Fibroblast of gingiva (primary cell): ENCODE results near the gene PRR12.

Experiments
- DNase-seq: peaks from one replicate; pipeline ENCODE4 v3.0.0-alpha.2; 2011; ENCODE audit warnings: low read depth

PRR12 gene

DNA sequence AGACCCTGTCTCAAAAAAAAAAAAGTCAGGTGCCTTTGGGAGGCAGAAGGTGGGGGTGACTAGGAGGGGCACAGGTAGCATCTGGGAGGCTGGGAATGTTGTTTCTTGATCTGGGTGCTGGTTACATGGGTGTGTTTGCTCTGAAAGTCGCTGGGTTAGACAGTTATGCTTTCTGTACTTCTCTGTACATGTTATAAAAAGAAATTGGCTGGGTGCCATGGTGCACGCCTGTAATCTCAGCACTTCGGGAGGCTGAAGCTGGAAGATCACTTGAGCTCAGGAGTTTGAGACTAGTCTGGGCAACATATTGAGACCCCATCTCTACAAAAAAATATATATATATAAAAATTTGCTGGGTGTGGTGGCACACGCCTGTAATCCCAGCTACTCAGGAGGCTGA, 25.7 kb upstream of the PRR12 start:
- DNase-seq = no peak

DNA sequence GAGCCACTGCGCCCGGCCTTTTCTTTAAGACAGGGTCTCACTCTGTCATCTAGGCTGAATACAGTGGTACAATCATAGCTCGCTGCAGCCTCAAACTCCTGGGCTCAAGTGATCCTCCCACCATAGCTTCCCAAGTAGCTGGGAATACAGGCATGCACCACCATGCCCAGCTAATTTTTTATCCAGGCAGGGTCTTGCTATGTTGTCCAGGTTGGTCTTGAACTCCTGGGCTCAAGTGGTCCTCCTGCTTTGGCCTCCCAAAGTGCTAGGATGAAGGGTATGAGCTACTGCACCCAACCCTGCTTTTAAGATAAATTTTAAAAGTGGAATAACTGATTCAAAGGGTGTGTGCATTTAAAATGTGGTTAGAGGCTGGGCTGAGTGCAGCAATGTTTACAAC, 24.7 kb upstream of the PRR12 start:
- no peak for DNase-seq

DNA sequence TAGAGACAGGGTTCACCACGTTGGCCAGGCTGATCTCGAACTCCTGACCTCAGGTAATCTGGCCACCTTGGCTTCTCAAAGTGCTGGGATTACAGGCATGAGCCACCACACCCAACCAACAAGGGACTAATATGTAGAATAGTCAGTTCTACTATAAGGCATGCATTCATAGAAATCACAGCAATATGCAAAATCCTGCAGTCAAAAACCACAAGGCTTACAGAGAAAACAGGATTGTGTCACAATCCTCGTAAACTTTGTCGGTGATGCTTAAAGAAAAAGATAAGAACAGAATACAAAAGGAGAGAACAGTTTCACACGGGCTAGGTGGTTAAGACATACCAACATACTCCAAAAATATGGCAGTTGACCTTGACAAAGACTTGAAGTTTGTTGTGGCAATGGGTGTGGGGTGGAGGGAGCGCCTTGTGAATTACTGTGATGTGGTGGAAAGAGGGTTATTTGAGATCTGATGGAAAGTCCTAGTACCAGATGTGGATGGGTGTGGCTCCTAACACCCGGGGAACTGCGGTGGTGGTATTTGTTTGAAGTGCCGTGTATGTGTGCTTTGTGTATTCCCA, 23.0 kb upstream of the PRR12 start:
- DNase-seq = peak; percentile 61

GRCh38 chr19:49570138-49570856, 20.7 kb upstream of the PRR12 start:
- peak; percentile 69 for DNase-seq

DNA sequence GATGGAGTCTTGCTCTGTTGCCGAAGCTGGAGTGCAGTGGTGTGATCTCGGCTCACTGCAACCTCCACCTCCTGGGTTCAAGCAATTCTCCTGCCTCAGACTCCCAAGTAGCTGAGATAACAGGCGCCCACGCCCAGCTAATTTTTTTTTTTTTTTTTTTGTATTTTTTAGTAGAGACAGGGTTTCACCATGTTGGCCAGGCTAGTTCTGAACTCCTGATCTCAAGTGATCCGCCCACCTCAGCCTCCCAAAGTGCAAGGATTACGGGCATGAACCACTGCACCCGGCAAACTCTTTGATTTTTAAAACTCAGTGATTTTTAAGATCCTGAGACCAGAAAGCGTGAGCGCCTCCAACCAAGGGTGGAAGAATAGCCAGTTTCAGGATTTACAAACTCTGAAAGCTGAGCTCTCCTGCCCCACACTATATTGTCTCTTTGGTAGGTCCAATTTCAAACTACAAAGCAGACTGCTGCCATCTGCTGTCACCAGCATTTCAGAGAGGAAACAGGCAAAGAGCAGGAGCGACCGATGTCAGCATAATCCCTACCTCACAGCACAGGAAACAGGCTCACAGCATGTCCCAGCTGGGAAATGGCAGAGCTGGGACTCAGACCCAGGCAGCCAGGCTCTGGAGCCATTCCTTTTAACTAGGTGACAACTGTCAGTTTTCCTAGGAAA, 19.8 kb upstream of the PRR12 start:
- peak; percentile 24 for DNase-seq

DNA sequence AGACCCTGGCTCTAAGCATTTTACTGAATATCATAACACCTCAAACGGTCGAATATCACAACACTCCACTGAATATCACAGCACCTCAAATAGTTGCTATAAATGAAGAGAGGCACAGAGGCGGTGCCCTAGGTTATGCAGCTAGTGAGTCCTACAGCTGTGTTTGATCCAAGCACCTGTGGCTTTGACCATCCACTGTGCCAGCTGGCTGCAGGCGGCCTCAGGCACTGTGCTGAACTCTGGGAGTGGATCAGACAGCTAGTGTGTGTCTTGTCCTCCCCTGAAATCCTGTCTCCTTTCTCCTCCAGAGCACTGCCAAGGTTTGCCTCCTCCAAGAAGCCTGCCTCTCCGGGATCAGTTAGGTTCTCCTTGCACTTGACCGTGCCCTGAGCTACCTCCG, 18.0 kb upstream of the PRR12 start:
- no peak for DNase-seq

DNA sequence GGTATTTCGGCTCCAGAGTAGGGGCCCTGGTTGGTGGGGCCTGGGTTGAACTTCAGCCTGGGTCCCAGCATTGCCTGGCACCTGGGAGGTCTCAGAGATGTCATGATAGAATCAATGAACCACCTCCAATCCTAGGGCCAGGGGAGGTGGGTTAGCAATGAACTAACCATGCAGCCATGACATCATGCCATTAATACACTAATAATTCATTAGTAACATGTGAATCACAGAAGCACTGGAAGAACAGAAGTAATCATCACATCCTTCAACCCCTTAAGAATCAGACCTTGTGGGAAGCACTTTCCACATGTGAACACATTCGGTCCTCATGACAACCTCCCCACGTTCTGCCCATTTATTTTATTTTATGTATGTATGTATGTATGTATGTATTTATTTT, 17.6 kb upstream of the PRR12 start:
- DNase-seq = no peak

GRCh38 chr19:49574206-49574755, 16.7 kb upstream of the PRR12 start:
- DNase-seq = no peak

GRCh38 chr19:49579193-49579592, 11.8 kb upstream of the PRR12 start:
- no peak for DNase-seq

- no peak for DNase-seq
Observed at GRCh38 chr19:49579947-49580263, 11.1 kb upstream of the PRR12 start.

- peak; percentile 96 for DNase-seq
Observed at GRCh38 chr19:49580264-49581006, 10.5 kb upstream of the PRR12 start, which contains the start of gene NOSIP. TSS of gene NOSIP (minus strand) at chr19:49580556. CDS start at chr19:49560691, 19,865 bp downstream.

DNA sequence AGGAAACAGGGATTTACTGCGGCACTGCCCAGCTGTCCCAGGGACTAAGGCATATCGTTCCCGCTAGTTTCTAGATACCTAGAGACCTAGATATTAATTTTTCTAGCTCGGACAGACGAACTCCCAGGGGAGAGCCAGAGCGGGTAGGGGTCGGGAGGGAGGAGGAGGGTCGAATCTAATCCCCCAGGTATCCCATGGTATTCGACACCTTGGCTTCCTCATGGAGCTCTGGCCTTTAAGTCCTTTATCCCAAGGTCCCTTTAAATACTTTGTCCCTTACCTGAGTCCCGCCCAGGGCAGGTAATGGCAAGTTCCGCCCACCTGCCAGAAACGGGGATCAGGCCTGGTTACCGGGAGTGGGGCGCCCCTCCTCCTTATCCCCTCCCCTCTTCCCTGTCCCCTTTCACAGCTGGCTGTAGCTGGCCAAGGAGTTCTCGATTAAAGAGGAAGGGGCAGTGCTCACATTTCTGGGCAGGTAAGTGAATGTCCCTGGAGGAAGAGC, 9.9 kb upstream of the PRR12 start, which contains the start of gene PRRG2:
PRRG2 (plus strand) TSS at position 310 of the 502 bp plus-strand sequence. CDS start 1,904 bp downstream, outside the sequence.
- DNase-seq = no peak

GRCh38 chr19:49583239-49583638, 7.7 kb upstream of the PRR12 start:
- no peak for DNase-seq

DNA sequence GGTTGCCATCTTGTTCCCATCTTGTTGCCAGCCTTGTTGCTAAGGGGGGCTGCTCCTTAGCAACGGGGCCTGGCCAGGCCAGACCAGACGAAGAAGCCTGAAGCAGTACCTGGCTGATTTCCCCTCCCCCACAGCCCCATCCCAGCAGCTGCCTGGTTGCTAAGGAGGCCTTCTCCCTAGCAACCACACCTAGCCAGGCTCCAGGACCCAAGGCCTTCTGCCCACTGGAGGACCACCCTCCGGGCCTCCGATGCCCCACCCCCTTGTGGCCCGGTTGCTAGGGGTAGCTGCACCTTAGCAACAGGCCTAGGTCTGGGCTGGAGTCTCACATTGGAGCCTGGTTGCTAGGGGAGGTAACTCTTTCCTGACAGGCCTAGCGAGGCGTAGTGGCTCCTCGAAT, 6.0 kb upstream of the PRR12 start:
- DNase-seq = no peak

GRCh38 chr19:49587227-49587626, 3.8 kb upstream of the PRR12 start:
- DNase-seq = no peak

GRCh38 chr19:49588365-49589122, 2.4 kb upstream of the PRR12 start:
- DNase-seq = no peak

DNA sequence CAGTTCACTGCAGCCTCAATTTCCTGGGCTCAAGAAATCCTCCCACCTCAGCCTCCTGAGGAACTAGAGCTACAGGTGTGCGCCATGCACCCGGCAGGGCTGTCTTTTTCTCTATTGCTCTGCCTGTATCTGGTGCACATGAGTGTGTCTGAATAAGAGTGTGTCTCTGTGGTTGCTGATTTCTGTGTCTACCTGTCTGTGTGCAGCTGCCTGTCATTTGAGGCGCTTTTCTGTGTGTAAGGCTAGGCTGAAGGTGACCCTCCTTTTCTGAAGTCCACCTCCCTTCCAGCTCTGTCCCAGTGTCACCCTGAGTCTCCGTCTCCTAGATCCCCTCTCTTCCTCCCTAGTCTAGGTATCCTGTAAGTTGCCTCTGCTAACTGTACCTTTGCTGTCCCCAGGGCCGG, 1.5 kb upstream of the PRR12 start:
- DNase-seq = no peak

DNA sequence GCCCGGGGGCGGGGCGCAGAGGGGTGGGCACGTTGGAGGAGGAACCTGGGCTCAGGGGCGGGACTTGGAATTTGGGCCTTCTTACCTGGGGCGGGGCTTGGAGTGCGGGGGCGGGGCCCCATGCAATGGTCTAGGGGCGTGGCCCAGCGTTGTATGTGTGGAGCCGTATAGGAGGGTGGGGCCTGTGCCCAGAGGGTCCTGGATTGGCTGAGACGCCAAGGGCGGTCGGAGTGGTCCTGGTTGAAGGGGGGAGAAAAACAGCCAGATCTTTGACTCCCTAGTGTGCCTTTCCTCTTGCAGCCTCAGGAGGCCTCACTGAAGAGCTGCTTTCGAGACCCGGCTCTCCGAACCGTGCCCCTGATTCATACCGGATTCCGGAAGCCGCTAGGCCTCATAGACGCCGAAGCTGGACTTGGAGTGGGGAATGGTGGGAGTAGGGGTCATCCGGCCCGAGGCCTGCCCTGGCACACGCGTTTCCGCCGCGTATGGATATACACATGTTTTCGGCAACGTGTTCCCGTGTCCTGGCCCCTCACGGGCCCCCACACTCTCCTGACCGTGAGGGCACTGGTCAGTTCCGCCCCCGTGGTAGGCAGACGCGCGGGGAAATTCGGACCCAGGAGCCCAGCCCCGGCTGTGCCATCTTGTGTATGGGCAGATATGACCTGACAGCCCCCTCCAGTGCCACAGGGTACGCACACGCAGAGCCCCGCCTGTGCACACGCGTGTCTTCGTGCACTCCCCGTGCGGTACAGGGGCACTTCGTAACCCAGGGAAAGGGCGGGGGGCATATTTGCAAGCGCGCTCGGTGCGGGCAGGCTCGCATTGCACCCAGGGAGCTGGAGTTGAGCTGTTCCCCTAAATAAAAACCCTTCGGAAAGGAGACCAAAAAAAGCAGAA, 661 bp upstream of the PRR12 start:
- DNase-seq = peak; percentile 94

- peak; percentile 24 for DNase-seq
Observed at GRCh38 chr19:49591731-49592485, 926 bp downstream of the PRR12 start.
